Stimulated activated CD4-positive, alpha-beta T cell treated with anti-CD3 and anti-CD28 coated beads, Interleukin-4, amount 100 ng/mL, for 48 hours (primary cell): ENCODE measurements around the gene THSD4.

Experiments used
- DNase-seq, 2 donors: peaks; one replicate each; pipeline ENCODE4 v3.0.0-alpha.2; 2020; ENCODE audit warnings: low read depth in 2 of 2

Gene THSD4

DNA sequence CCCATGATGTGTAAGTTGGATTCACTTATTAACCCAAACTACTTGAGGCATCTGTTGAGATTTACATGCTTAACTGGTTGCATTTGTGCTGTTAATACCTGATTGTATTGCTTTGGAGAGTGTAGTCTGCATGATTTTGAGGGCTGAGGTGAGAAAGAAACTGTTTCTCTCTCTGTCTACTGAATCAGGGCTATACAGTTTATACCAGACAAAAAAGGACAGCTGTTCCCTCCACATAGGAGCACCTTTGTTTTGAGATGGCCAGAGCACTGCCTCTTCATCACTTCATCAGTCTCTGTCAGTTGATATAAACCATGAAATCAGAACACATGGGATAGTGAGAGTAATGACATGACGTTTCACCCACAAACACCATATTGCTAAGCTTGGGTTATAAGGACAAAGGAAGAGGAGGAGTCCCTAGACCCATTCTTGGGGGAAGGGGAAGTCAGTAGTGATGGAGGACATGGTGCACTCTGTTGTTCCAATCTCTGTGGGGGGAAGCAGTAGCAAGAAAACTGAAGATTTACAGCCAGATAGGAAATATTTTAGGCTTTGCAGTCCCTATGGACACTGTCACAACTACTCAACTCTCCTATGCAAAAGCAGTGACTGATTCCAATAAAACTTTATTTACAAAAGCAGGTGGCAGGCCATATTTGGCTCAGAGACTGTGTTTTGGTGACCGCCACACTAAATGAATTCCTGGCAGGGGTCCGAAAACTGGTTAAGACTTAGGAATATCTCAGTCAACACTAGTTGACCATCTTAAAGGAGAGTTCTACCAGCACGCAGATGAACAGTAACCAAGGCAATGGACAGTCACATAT, 571.2 kb downstream of the THSD4 start:
- DNase-seq, result no peak

- no peak for DNase-seq
Measured at GRCh38 chr15:71687902-71688508, 572.7 kb downstream of the THSD4 start.

DNA sequence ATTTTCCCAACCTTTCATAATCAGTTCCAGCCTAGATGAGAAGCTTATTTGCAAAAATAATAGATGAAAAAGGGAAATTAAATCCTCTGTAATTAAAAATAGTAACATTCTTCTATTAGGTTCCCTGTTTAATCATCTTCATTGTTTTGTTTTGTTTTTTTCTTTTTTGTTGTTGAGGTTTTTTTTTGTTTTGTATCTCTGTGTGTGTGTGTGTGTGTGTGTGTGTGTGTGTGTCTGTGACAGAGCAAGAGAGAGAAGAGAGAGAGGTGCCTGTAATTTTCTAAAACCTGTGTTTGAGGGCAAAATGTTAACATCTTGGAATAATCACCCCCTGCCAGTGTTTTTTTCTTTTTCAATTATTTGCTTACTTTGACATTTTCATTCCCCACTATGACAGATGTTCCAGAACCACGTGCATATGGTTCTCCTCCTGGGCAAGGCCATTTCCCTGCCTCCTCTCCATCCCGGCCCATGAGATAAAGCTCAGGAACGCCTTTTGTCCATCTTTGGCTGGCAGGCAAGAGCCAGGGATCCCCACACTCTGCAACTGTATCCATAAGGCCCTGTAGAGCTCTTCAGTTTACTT, 573.3 kb downstream of the THSD4 start:
- no peak for DNase-seq

DNA sequence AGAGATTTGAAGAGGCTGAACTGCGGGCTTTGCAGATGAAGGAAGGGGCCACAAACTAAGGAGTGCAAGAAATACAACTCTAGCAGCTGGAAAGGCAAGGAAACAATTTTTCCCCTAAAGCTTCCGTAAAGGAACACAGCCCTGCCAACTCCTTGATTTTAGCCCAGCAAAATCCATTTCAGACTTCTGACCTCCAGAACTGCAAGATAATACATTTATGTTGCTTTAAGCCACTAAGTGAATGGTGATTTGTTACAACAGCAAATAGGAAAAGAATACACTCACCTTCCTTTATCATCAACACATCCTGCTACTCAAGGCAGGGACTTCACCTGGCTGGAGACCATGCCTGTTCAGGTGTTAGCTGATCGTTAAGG, 575.8 kb downstream of the THSD4 start:
- DNase-seq, result no peak

- DNase-seq, result no peak
Measured at GRCh38 chr15:71691458-71692417, 576.5 kb downstream of the THSD4 start.

DNA sequence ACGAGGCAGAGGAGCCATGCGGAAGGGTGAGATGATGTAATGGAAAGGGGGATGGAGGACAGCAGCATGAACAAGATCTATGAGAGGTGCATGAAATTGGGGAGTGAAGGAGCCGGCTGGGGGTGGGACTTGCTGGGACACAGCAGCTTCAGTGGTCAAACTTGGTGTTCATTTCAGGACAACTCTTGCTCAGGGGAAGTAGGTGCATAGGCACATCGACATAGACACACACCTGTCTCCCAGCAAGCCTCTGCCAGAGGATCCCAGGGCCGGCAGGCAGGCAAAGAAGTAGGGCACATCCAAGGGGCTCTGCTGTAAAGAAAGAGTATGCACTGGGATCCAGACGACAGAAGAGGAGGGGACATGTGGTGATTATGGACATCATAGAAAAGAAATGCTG, 582.0 kb downstream of the THSD4 start:
- no peak for DNase-seq

GRCh38 chr15:71698030-71698429, 582.8 kb downstream of the THSD4 start:
- DNase-seq, result no peak

DNA sequence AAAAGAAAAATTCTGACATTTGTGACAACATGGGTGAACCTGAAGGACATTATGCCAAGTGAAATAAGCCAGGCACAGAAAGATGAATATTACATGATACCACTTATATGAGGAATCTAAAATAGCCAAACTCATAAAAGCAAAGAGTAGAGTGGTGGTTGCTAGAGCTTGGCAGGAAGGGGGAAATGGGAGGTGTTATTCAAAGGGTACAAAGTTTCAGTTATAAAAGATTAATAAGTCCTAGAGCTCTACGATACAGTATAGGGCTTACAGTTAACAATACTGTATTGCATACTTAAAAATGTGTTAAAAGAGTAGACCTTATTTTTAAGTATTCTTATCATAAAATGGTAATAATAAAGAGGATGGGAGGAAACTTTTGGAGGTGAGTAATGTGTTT, 583.5 kb downstream of the THSD4 start:
- DNase-seq, result no peak

- DNase-seq, result no peak
Measured at GRCh38 chr15:71699977-71700376, 584.7 kb downstream of the THSD4 start.

DNA sequence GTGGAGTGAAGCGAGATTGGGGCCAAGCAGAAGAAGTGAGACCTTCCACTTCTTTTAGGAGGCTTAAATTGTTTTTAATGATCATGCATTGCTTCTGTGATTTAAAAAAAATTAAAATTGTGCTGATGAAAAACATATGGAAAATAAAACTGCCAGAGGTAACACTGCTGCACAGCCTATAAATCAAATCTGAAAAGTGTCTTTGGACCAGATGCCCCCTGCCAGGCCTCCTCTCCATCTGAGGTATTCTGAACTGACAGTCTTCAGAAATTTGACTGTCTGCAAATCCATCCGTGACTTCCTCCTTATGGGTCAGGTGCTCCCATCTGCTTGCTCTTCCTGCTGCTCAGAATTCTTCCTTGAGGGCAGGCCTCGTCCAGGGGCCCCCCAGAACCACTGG, 586.5 kb downstream of the THSD4 start:
- no peak for DNase-seq

- DNase-seq, result no peak
Measured at GRCh38 chr15:71702496-71702895, 587.2 kb downstream of the THSD4 start.

DNA sequence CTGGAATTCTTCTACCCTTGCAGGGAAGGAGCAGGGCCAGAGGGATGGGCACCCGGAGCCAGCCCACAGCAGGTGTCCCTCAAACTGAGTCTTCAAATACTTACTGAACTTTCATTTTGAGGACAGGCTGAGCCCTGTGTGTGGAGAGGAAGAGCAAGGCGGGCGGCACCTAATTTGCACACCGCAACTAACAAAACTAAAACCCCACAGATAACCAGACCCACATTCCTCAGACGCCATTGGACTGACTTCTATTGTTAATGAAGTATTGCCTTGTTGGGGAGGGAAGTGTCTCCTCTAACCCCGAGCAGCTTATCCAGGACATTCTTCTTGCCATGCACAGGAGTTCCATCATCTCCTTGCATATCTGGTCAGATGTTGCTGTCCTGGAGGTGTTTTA, 589.9 kb downstream of the THSD4 start:
- no peak for DNase-seq

GRCh38 chr15:71706461-71707229, 591.4 kb downstream of the THSD4 start:
- DNase-seq, result no peak

DNA sequence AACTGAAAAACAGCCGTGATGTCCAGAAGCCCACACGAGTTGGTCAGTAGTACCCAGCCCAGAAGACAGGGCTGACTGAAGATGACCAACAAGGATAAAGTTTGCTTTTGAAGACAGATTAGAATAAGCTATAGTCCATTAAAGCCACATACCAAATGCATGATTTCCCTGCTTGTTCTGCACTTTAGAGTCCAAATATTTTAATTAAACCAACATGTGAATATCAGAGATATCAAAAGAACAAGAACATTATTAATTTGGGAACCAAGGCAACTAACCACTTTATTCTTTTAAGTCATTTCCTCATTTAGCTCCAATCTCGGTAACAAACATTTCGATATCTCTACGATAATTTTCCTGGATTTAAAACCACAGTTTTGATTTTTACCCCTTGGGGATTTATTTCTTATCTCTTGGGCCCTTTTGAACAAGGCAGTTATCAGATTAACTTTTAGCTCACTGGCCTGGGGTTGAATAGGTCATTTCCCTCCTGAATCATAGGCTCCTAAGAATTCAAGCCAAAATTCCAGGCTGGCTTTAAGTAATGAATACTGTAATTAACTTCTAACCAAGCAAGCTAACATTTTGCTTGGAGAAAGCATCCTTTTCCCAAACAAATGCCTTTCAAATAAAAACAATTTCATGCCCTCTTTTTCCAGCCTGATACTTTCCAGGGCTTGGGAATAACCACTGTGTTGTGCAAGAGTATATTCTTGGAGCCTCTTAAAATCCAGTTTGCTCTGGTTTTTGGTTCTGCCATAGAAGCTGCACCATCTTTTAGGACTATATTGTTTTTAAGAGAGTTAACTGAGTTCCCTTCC, 592.2 kb downstream of the THSD4 start:
- DNase-seq, result no peak

- DNase-seq, result no peak
Measured at GRCh38 chr15:71708051-71708429, 592.8 kb downstream of the THSD4 start.

DNA sequence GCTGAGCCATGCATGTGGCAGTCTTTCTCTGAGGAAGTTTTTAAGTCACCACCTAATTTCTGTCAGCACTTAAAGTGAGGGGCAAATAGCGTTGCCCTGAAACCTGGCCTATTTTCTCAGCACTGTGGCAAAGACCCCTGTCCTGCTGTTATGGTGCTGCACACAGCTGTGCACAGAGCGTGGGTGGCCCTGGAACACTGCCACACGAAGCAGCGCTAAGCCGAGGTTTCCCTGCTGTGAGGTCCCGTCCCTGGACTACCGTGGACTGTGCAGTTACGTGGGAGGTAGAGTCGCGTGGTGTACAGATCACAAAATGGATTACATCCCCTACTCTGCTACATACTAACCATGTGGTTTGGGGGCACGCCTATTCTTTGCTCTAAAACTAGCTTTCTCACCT, 593.5 kb downstream of the THSD4 start:
- no peak for DNase-seq

DNA sequence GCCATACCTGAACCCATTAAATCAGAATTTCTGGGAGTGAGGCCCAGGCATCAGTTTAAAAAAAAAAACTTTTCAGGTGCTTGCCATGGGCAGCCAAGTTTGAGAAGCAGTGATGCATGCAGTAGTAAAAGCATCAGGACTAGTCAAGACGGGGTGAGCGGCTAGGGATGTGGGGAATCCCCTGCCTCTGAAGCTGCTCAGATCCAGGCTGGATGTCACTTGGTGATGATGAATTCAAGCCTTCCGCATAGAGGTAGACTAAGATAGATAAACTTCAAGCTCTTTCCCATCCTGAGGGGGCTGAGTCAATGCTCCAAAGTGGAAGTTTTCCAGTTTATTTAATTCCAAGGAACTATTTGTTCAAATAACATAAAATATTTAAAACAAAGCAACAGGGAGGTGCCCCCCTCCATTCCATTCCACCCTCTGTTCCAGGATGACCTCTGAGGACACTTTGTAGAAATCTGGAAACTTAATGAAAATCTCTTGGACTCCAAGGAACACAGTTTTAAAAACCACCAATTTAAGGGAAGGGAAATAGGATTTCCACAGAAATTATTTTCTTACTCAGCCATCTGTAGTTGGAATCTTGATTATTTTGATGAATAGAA, 594.6 kb downstream of the THSD4 start:
- DNase-seq, result no peak

DNA sequence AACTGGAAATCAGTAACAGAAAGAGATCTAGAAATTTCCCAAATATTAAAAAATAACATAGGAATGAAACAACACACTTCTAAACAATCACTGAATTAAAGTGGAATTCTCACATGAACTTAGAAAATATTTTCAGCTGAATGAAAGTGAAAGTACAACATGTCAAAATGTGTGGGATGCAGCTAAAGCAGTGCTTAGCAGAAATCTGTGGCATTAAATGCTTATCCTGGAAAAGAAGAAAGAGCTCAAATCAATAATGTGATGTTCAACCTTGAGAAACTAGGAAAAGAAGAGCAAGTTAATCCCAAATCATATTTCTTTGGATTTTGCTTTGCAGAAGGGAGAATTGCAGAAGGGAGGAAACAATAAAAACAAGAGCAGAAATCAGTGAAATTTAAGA, 596.9 kb downstream of the THSD4 start:
- DNase-seq, result no peak

DNA sequence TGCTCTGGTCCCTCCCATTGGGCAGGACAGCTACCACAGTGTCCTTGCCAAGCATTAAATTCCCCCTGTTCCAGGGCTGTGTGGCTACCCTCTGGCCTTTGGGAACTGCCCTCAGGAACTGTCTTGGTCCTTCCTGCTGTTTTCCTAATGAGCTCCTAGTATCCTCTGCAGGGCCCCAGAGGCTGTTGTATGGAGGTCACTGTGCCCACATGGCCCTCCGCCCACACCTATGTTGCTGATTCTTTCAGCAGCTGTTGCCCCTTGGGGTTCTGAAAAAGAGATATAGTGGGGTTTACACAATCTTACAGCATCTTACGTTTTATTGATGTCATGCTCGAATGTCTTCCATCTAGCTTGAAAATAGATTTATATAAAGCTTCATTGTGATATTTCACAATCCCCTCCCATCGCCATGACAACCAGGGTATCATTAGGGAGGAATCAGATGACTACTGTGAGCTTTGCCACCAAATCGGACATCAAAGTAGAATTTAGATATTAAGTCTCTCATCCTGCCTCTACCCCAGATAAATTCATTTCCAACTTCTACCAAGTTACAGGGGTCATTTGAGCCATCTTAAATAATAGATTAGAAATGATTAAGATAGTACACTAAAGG, 598.0 kb downstream of the THSD4 start:
- DNase-seq, result no peak

DNA sequence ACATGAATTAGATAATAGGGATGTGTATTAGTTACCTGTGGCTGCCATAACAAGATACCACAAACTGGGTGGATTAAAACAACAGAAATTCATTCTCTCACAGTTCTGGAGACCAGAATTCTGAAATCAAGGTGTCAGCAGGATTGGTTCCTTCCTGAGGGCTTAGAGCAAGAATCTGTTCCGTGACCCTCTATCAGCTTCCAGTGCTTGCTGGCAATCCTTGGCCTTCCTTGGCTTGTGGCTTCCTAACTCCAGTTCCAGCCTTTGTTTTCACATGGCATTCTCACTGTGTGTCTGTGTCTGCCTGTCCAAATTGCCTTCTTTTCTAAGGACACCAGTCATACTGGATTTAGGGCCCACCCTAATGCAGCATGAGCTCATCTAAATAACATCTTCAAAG, 600.6 kb downstream of the THSD4 start:
- DNase-seq, result no peak
